PC-9 (cell line): ENCODE measurements around the gene CPNE1.

Experiments
- CTCF ChIP-seq: fragments of 200-600 bp; sonication (generic); conservative IDR thresholded peaks from 2 replicates; pipeline ENCODE4 v1.6.1; 2017; ENCODE audit warnings: mixed run types, antibody characterized with exemption, mild to moderate bottlenecking, moderate library complexity
- EZH2 ChIP-seq: fragments of 200-600 bp; sonication (generic); IDR thresholded peaks from 2 replicates; pipeline ENCODE4 v1.8.0; 2017; ENCODE audit warnings: antibody characterized with exemption, low read depth

GRCh38 chr20:35669681-35670080 lies 5.0 kb upstream of the CPNE1 start:
- TF ChIP-seq CTCF (no peak), EZH2 (no peak)
